GM12891 (cell line): ENCODE results near the gene IER5L.
"Not testable (repeated sequence)": the region's sequence is repeated elsewhere in the genome, so short reads cannot be mapped to it uniquely, and the experiment has no call there.

ENCODE experiments used
- DNase-seq: peaks from one replicate; pipeline ENCODE4 v3.0.0; 2011; ENCODE audit warnings: low spot score; ENCODE audit not compliant: insufficient read length
- FAIRE-seq: peaks from 2 replicates; lab custom pipeline; 2011; peaks lifted over from hg19 to GRCh38; lab: Jason Lieb, UNC
- PAX5 ChIP-seq: IDR thresholded peaks from 2 replicates; pipeline ENCODE4 v1.6.1; 2011; ENCODE audit warnings: low read length, moderate library complexity, mild to moderate bottlenecking; ENCODE audit not compliant: insufficient read depth, severe bottlenecking
- POLR2A ChIP-seq: IDR thresholded peaks from 2 replicates; pipeline ENCODE4 v1.6.1; 2011; ENCODE audit warnings: low read depth, low read length, control low read depth
- POLR2AphosphoS5 ChIP-seq: IDR thresholded peaks from 2 replicates; pipeline ENCODE4 v1.6.1; 2011; ENCODE audit warnings: low read depth, low read length, control low read depth
- POU2F2 ChIP-seq: IDR thresholded peaks from 2 replicates; pipeline ENCODE4 v1.6.1; 2011; ENCODE audit warnings: low read depth, mild to moderate bottlenecking, control low read depth, low read length, moderate library complexity
- SPI1 ChIP-seq: IDR thresholded peaks from 2 replicates; pipeline ENCODE4 v1.6.1; 2011; ENCODE audit warnings: low read depth, low read length, control low read depth
- TAF1 ChIP-seq: IDR thresholded peaks from 2 replicates; pipeline ENCODE4 v1.6.1; 2011; ENCODE audit warnings: low read depth, low read length, control low read depth

IER5L gene

DNA sequence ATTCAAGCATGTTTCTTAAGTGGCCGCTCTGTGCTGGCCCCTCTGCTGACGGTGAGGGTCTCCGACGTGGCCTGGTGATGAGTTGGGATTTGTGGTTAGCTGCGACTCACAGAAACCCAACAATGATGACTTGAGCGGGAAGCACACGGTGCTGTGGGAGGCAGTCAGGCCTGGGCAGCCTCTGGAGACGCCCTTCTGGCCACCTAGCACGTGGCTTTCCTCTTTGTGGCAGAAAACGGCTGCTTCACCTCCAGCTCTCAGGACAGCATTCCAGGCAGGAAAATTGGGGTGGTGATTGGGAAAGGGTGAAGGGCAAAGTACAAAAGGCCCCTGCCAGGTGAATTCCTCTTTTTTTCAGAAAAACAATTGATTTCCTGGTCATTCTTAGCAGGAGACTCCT is 17.5 kb upstream of the IER5L start:
- DNase-seq, result no peak
- no peak for TF ChIP-seq POU2F2
- TF ChIP-seq POLR2AphosphoS5, result no peak
- no peak for TF ChIP-seq PAX5
- TF ChIP-seq SPI1, result no peak
- no peak for TF ChIP-seq POLR2A
- TF ChIP-seq TAF1, result no peak
- FAIRE-seq, result no peak

GRCh38 chr9:129194221-129194620 is 16.2 kb upstream of the IER5L start:
- FAIRE-seq (no peak), DNase-seq (no peak)
- no peak for TF ChIP-seq POU2F2
- TF ChIP-seq POLR2A, result no peak
- TF ChIP-seq PAX5, result no peak
- TF ChIP-seq POLR2AphosphoS5, result no peak
- no peak for TF ChIP-seq SPI1
- no peak for TF ChIP-seq TAF1

GRCh38 chr9:129193655-129194054 is 15.6 kb upstream of the IER5L start:
- no peak for DNase-seq
- no peak for FAIRE-seq
- TF ChIP-seq TAF1 (no peak), POLR2A (no peak), PAX5 (no peak), POLR2AphosphoS5 (no peak), SPI1 (no peak), POU2F2 (no peak)

DNA sequence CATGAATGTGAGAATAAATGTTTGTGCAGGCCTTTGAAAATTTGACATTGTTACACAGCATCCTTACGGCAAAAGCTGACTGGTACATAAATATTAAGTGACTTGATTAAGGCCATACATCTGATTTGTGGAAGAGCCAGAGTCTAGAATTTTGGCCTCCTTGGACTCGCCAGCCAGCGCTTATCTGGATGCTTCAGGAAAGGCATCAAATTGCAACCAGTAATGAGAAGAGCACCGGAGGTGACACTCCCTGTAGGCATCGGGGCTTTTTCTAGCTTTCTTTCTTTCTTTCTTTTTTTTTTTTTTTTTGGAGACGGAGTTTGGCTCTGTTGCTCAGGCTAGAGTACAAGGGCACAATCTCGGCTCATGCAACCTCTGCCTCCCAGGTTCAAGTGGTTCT is 13.2 kb upstream of the IER5L start:
- DNase-seq, result no peak

DNA sequence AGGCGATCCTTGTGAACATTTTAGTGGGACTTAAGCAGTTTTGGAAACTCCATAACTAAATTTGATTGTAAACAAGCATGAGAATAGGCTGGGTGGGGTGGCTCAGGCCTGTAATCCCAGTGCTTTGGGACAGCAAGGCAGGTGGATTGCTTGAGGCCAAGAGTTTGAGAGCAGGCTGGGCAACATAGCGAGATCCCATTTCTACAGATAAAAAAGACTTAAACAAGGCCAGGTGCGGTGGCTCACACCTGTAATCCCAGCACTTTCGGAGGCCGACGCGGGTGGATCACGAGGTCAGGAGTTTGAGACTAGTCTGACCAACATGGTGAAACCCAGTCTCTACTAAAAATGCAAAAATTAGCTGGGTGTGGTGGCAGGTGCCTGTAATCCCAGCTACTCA is 11.9 kb upstream of the IER5L start:
- not testable (repeated sequence) for DNase-seq, FAIRE-seq

More for the DNA sequence above, 13.2 kb upstream of the IER5L start:
- no peak for TF ChIP-seq POLR2A
- TF ChIP-seq POU2F2, result no peak
- TF ChIP-seq SPI1, result no peak
- no peak for TF ChIP-seq PAX5
- TF ChIP-seq TAF1, result no peak
- no peak for TF ChIP-seq POLR2AphosphoS5
- FAIRE-seq, result no peak

- FAIRE-seq, result no peak
- TF ChIP-seq POLR2A, result no peak
- TF ChIP-seq SPI1, result no peak
- no peak for TF ChIP-seq POU2F2
- no peak for TF ChIP-seq POLR2AphosphoS5
- no peak for TF ChIP-seq TAF1
- no peak for TF ChIP-seq PAX5
Measured at GRCh38 chr9:129187042-129187441, 9.0 kb upstream of the IER5L start.

GRCh38 chr9:129185991-129186390 is 7.9 kb upstream of the IER5L start:
- no peak for FAIRE-seq
- no peak for DNase-seq
- TF ChIP-seq POLR2AphosphoS5 (no peak), TAF1 (no peak)

More at GRCh38 chr9:129187042-129187441, 9.0 kb upstream of the IER5L start:
- DNase-seq, result no peak

DNA sequence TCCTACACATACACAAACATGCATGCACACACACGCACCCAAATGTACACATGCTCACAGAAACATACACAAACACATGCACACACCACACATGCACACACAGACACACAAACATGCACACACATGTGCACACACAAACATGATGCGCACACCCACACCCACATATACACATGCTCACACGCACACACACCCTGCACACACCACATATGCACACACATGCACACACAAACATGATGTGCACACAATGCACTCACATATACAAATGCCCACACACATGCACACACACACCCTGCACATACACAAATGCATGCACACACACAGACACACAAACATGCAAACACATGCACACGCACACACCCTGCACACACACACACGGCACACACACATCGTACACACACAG is 7.3 kb upstream of the IER5L start:
- DNase-seq (no peak), FAIRE-seq (peak; percentile 84)
- no peak for TF ChIP-seq TAF1
- TF ChIP-seq PAX5, result no peak
- no peak for TF ChIP-seq POU2F2
- no peak for TF ChIP-seq POLR2A
- no peak for TF ChIP-seq POLR2AphosphoS5
- TF ChIP-seq SPI1, result no peak

- no peak for FAIRE-seq
- TF ChIP-seq PAX5 (no peak), TAF1 (no peak), POLR2A (no peak)
- DNase-seq, result no peak
Measured at GRCh38 chr9:129184596-129185122, 6.6 kb upstream of the IER5L start.

DNA sequence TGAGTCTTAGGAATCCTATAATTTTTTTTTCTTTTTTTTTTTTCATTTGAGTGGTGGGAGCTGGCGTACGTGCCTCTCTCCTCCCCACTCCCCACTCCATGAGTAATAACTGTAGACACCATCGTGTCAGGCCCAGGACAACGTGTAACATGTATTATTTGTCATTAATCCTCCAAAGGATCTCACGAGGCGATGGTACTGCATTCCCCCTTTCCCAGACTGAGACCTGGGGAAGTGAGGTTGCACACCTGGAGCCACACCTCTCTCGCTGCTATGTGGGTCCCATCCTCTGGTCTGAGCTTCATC is 6.1 kb upstream of the IER5L start:
- FAIRE-seq (no peak), DNase-seq (no peak)
- TF ChIP-seq TAF1 (no peak), SPI1 (no peak), PAX5 (no peak), POU2F2 (no peak), POLR2AphosphoS5 (no peak), POLR2A (no peak)

GRCh38 chr9:129183495-129184218 is 5.6 kb upstream of the IER5L start:
- no peak for DNase-seq
- TF ChIP-seq POLR2A, result no peak
- TF ChIP-seq POU2F2, result no peak
- TF ChIP-seq POLR2AphosphoS5, result no peak
- no peak for TF ChIP-seq SPI1
- no peak for TF ChIP-seq PAX5
- no peak for TF ChIP-seq TAF1
- FAIRE-seq, result peak; percentile 20
